Pancreas (tissue), 10 donors: Measurements from ENCODE around the gene TIMM17A. TPM values are rescaled to one million over a fixed set of nuclear protein-coding genes. Genes with fewer than 3 reads are reported as not detected.

ENCODE experiments used
- ATAC-seq, 4 donors: fragments of 200-7000 bp; cut with Tn5 transposase; one replicate each; pipeline versions ENCODE4 v1.8.0 to v1.9.1; 2020; ENCODE audit warnings: mild to moderate bottlenecking in 4 of 4, moderate library complexity in 4 of 4
- DNase-seq, 6 donors: peaks; one replicate each; pipeline ENCODE4 v3.0.0-alpha.2; 2020
- FAIRE-seq: peaks from 2 replicates; lab custom pipeline; 2012; peaks lifted over from hg19 to GRCh38; lab: Jason Lieb, UNC
- H3K27ac ChIP-seq, 4 donors: fragments of 200-600 bp; sonication (generic); 1 replicate in 3 of 4; 2 replicates in 1 of 4; pipeline versions ENCODE4 v1.5.0 to v1.8.0; 2020
- H3K27me3 ChIP-seq, 4 donors: fragments of 200-600 bp; one replicate each; pipeline ENCODE4 v1.8.0; 2021
- H3K36me3 ChIP-seq, 3 donors: fragments of 200-600 bp; sonication (generic) in 1 of 3; one replicate each; pipeline versions ENCODE4 v1.5.0 to v1.8.0; 2020 to 2021
- H3K4me1 ChIP-seq, 3 donors: fragments of 200-600 bp; one replicate each; pipeline ENCODE4 v1.8.0; 2021
- H3K4me3 ChIP-seq, 4 donors: fragments of 200-600 bp; sonication (generic) in 2 of 4; one replicate each; pipeline versions ENCODE4 v1.5.0 to v1.8.0; 2020 to 2021
- H3K9me3 ChIP-seq, 4 donors: fragments of 200-600 bp; one replicate each; pipeline ENCODE4 v1.8.0; 2021
- CTCF ChIP-seq, 4 donors: fragments of 200-600 bp; sonication (generic) in 3 of 4; IDR thresholded peaks; one replicate each; pipeline versions ENCODE4 v1.5.0 to v1.8.0; 2021; ENCODE audit warnings: antibody characterized with exemption in 4 of 4
- whole genome bisulfite sequencing, 2 donors: extraction: QIAGEN DNeasy Blood & Tissue Kit; methylation state at CpG; one replicate each; pipeline ENCODE4 v1.1.7; 2013; 5-methylcytosine and 5-hydroxymethylcytosine counted together
- intact Hi-C, 3 donors: fragments of 100-400 bp; cut with DNase I; formaldehyde crosslinking; loops; one replicate each; pipeline versions ENCODE4 v1.11.1 to v1.14.2; 2022
- polyA plus RNA-seq, 2 donors: library from polyadenylated mRNA; stranded (reverse); fragments of 200-250 nt; gene quantifications; one replicate each; pipeline ENCODE4 v1.2.3, GENCODE V29; 2013
- total RNA-seq, 6 donors: library from RNA; stranded (reverse); fragmentation: NEBNext Ultra II Directional in 4 of 6; extraction: Animal tissue kit (Norgen Biotek cat#: 25700) in 4 of 6; gene quantifications; one replicate each; pipeline versions ENCODE4 v1.2.1 to v1.2.4, GENCODE V29; 2021 to 2023
- donor health status: healthy with polysubstance abuse.
- donor health status: DM: no; HTN: no; CAD: no; lungs with moderate emphysema.
- donor health status: DM: no; HTN: no; CAD: no.
- donor health status: control.
- donor health status: control.
- donor health status: Bipolar disorder and iron deficiency.
- donor health status: DM: yes; HTN: yes; CAD: no.
- donor health status: DM: no; HTN: no; CAD: no.
- donor health status: DM: no; HTN: no; CAD: no.
- donor health status: DM: yes; HTN: yes; CAD: no.

Gene TIMM17A
- total and polyA plus RNA-seq, 8 donors, result 7.9 to 28.2 (median 17.5) TPM

- Histone ChIP-seq H3K9me3 (no peaks in the 10 kb centered on the region), H3K27me3 (no peaks in the 10 kb centered on the region), H3K27ac (no peak overlapping the region), H3K4me1 (no peaks in the 10 kb centered on the region), H3K4me3 (no peak overlapping the region), H3K36me3 (no peaks in the 10 kb centered on the region)
- FAIRE-seq, result no peak
- TF ChIP-seq CTCF (IDR thresholded peaks at IDR 0.05), result no peak
- 57 to 66% methylated on average over 4 of the region's 4 CpGs for WGBS, 2 donors
- no peak for DNase-seq
- no peak for ATAC-seq
- intact Hi-C loops, result no loop called here
Measured at GRCh38 chr1:201930137-201930536, 25.2 kb upstream of the TIMM17A start.

- 53 to 57% methylated on average over 5 of the region's 5 CpGs for WGBS, 2 donors
- Histone ChIP-seq H3K27ac (no peak overlapping the region), H3K4me3 (no peak overlapping the region), H3K27me3 (no peaks in the 10 kb centered on the region), H3K9me3 (no peaks in the 10 kb centered on the region), H3K36me3 (no peaks in the 10 kb centered on the region), H3K4me1 (no peaks in the 10 kb centered on the region)
- DNase-seq, result no peak
- ATAC-seq, result no peak
- no peak for FAIRE-seq
- TF ChIP-seq CTCF (IDR thresholded peaks at IDR 0.05), result no peak
- intact Hi-C loops, result no loop called here
Measured at GRCh38 chr1:201930803-201931202, 24.5 kb upstream of the TIMM17A start.

GRCh38 chr1:201933840-201934430, 21.4 kb upstream of the TIMM17A start:
- FAIRE-seq (no peak), DNase-seq (no peak), ATAC-seq (no peak)
- Histone ChIP-seq H3K27me3 (no peaks in the 10 kb centered on the region), H3K36me3 (no peaks in the 10 kb centered on the region), H3K27ac (no peak overlapping the region), H3K9me3 (no peaks in the 10 kb centered on the region), H3K4me1 (no peaks in the 10 kb centered on the region), H3K4me3 (no peak overlapping the region)
- intact Hi-C loops, result no loop called here
- 23 to 29% methylated on average over 5 of the region's 5 CpGs for WGBS, 2 donors
- no peak for TF ChIP-seq CTCF (IDR thresholded peaks at IDR 0.05)

- intact Hi-C loops, result no loop called here
- FAIRE-seq (no peak), DNase-seq (no peak), ATAC-seq (peak in 2 of 4 donors; percentile 49 to 57)
- WGBS, 2 donors, result 79 to 90% methylated on average over 5 of the region's 5 CpGs
- no peaks in the 10 kb centered on the region for H3K9me3 ChIP-seq
- no peaks in the 10 kb centered on the region for H3K4me1 ChIP-seq
- no peaks in the 10 kb centered on the region for H3K36me3 ChIP-seq
- H3K4me3 ChIP-seq, result no peak overlapping the region
- H3K27ac ChIP-seq, result no peak overlapping the region
- no peaks in the 10 kb centered on the region for H3K27me3 ChIP-seq
- TF ChIP-seq CTCF (IDR thresholded peaks at IDR 0.05), result no peak
Measured at GRCh38 chr1:201937624-201938213, 17.6 kb upstream of the TIMM17A start.

GRCh38 chr1:201938440-201939035, 16.8 kb upstream of the TIMM17A start:
- Histone ChIP-seq H3K4me3 (no peak overlapping the region), H3K27ac (no peak overlapping the region), H3K9me3 (no peaks in the 10 kb centered on the region), H3K27me3 (peaks cover 0 to 4% (median 0%) of the 10 kb centered on the region in 4 donors), H3K36me3 (no peaks in the 10 kb centered on the region), H3K4me1 (no peaks in the 10 kb centered on the region)
- FAIRE-seq, result no peak
- no peak for DNase-seq
- intact Hi-C loops, result no loop called here
- ATAC-seq, result no peak
- WGBS, 2 donors, result 59% methylated on average over 4 of the region's 4 CpGs
- no peak for TF ChIP-seq CTCF (IDR thresholded peaks at IDR 0.05)
